Measurements from ENCODE around the gene CARD9. TPM values are rescaled to one million over a fixed set of nuclear protein-coding genes. Genes with fewer than 3 reads are reported as not detected.

Gene CARD9
- total and polyA plus RNA-seq, 2 of the 8 experiments (the other 6 are each of a cell fraction or from before 2014, with no cell fraction given), result 0.15 to 1.1 TPM

DNA sequence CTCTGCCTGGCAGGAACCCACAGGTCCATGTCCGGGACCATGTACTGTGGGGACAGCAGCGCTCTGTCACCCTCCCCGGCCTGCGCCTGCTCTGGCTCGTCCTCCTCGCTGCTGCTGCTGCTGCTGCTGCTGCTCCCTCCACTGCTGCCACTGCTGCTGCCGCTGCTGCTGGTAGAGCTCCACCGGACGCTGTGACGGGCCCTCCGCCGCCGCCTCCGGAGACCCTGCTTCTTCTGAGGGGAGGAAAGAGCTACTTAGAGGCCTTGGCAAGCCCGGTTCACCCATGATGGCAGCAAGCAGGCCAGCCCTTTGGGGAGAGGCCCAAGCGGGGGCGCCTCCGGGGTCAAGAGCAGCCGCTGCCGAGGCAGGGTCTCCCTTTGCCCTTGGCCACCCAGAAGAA lies 10.0 kb upstream of the CARD9 start (continued):
- no peak for TF ChIP-seq JUN (IDR thresholded peaks at IDR 0.05; ENCODE audit: low read depth, low read length)
